Fibroblast of the conjunctiva (primary cell): ENCODE results near the gene SPIRE1.
"Not testable (repeated sequence)": the region's sequence is repeated elsewhere in the genome, so short reads cannot be mapped to it uniquely, and the experiment has no call there.

ENCODE experiments used
- DNase-seq: peaks from one replicate; pipeline ENCODE4 v3.0.0-alpha.2; 2010; ENCODE audit warnings: low read depth

The SPIRE1 gene

GRCh38 chr18:12598181-12598930, 59.6 kb downstream of the SPIRE1 start:
- DNase-seq = peak; percentile 31

GRCh38 chr18:12597760-12598159, 60.1 kb downstream of the SPIRE1 start:
- peak; percentile 80 for DNase-seq

- no peak for DNase-seq
Measured at GRCh38 chr18:12595571-12596255, 62.2 kb downstream of the SPIRE1 start.

- DNase-seq = no peak
Measured at GRCh38 chr18:12593866-12594265, 64.0 kb downstream of the SPIRE1 start.

GRCh38 chr18:12592597-12593127, 65.2 kb downstream of the SPIRE1 start:
- no peak for DNase-seq

- DNase-seq = no peak
Measured at GRCh38 chr18:12589448-12589847, 68.5 kb downstream of the SPIRE1 start.

- no peak for DNase-seq
Measured at GRCh38 chr18:12586956-12587355, 71.0 kb downstream of the SPIRE1 start.

GRCh38 chr18:12585218-12585617, 72.7 kb downstream of the SPIRE1 start:
- DNase-seq = no peak

GRCh38 chr18:12580630-12581342, 77.1 kb downstream of the SPIRE1 start:
- DNase-seq = no peak

GRCh38 chr18:12579775-12580174, 78.1 kb downstream of the SPIRE1 start:
- no peak for DNase-seq

- DNase-seq = no peak
Measured at GRCh38 chr18:12577848-12578247, 80.1 kb downstream of the SPIRE1 start.

- no peak for DNase-seq
Measured at GRCh38 chr18:12574494-12575185, 83.3 kb downstream of the SPIRE1 start.

- DNase-seq = no peak
Measured at GRCh38 chr18:12571630-12572029, 86.3 kb downstream of the SPIRE1 start.

GRCh38 chr18:12569791-12570190, 88.1 kb downstream of the SPIRE1 start:
- no peak for DNase-seq

GRCh38 chr18:12567849-12568248, 90.1 kb downstream of the SPIRE1 start:
- DNase-seq = no peak

GRCh38 chr18:12564861-12565260, 93.0 kb downstream of the SPIRE1 start:
- DNase-seq = no peak

- DNase-seq = no peak
Measured at GRCh38 chr18:12564378-12564777, 93.5 kb downstream of the SPIRE1 start.

GRCh38 chr18:12560600-12560999, 97.3 kb downstream of the SPIRE1 start:
- DNase-seq = not testable (repeated sequence)

GRCh38 chr18:12559319-12559718, 98.6 kb downstream of the SPIRE1 start:
- no peak for DNase-seq

- no peak for DNase-seq
Measured at GRCh38 chr18:12556946-12557806, 100.7 kb downstream of the SPIRE1 start.

- DNase-seq = no peak
Measured at GRCh38 chr18:12554796-12555388, 103.0 kb downstream of the SPIRE1 start.
